AG04450 (cell line): ENCODE data around the gene OSBPL10. TPM values are rescaled to one million over a fixed set of nuclear protein-coding genes. Genes with fewer than 3 reads are reported as not detected.

Source experiments
- CTCF ChIA-PET: fragments of 300-600, 350-600 bp; formaldehyde crosslinking; extraction: SDS; loops from one replicate; lab custom pipeline; 2022; ENCODE audit warnings: antibody characterized with exemption, inconsistent platforms; lab: Charles Lee
- POLR2A ChIA-PET: fragments of 350-600 bp; formaldehyde crosslinking; extraction: SDS; loops from one replicate; lab custom pipeline; 2021; ENCODE audit warnings: antibody characterized with exemption, inconsistent platforms; lab: Yijun Ruan, JAX
- DNase-seq: peaks from one replicate; pipeline ENCODE4 v3.0.0-alpha.2; 2011; ENCODE audit warnings: low read depth, low spot score
- H3K27ac ChIP-seq: one replicate; pipeline ENCODE4 v1.5.1; 2012; ENCODE audit warnings: low read depth, low read length, control low read depth
- H3K27me3 ChIP-seq: one replicate; pipeline ENCODE4 v1.6.0; 2012; ENCODE audit warnings: low read length; ENCODE audit not compliant: control insufficient read depth, insufficient read depth
- H3K4me3 ChIP-seq: 2 replicates; pipeline ENCODE4 v1.5.1; 2011; ENCODE audit warnings: mild to moderate bottlenecking, low read depth, low read length, control low read depth
- H3K9me3 ChIP-seq: 2 replicates; pipeline ENCODE4 v1.5.1; 2012; ENCODE audit warnings: low read length; ENCODE audit not compliant: control insufficient read depth, insufficient read depth
- CTCF ChIP-seq: IDR thresholded peaks from 2 replicates; pipeline ENCODE4 v1.5.1; 2011; ENCODE audit warnings: low read depth, low read length, control low read depth, inconsistent platforms
- polyA plus RNA-seq: library from polyadenylated mRNA; depleted of rRNA; stranded (reverse); fragments of >200 nt; gene quantifications from 2 replicates; pipeline ENCODE4 v1.2.3, GENCODE V29; 2011

Gene OSBPL10
- polyA plus RNA-seq, 1 experiment, result 13.2 TPM

- no peak for DNase-seq
- H3K4me3 ChIP-seq, result no peak overlapping the region
- H3K9me3 ChIP-seq, result no peaks in the 10 kb centered on the region
- no peaks in the 10 kb centered on the region for H3K27me3 ChIP-seq
- H3K27ac ChIP-seq, result no peak overlapping the region
- ChIA-PET POLR2A (interaction anchor here (0.6 kb wide), 1 partner anchor 12 kb away, joined by 3 read pairs; no protein-coding TSS in a partner anchor), CTCF (no interaction called here)
- TF ChIP-seq CTCF, result no peak
These were observed 74.9 kb downstream of the OSBPL10 start for GRCh38 chr3:31906182-31906581.

- no peak overlapping the region for H3K27ac ChIP-seq
- CTCF ChIA-PET, result no interaction called here
- no peak overlapping the region for H3K4me3 ChIP-seq
- POLR2A ChIA-PET, result no interaction called here
- no peak for TF ChIP-seq CTCF
- H3K9me3 ChIP-seq, result no peaks in the 10 kb centered on the region
- H3K27me3 ChIP-seq, result no peaks in the 10 kb centered on the region
- DNase-seq, result no peak
These were observed 77.2 kb downstream of the OSBPL10 start for GRCh38 chr3:31903686-31904431.

- H3K27me3 ChIP-seq, result no peaks in the 10 kb centered on the region
- H3K4me3 ChIP-seq, result no peak overlapping the region
- H3K27ac ChIP-seq, result no peak overlapping the region
- no peak for DNase-seq
- CTCF ChIA-PET, result no interaction called here
- POLR2A ChIA-PET, result no interaction called here
- TF ChIP-seq CTCF, result no peak
- H3K9me3 ChIP-seq, result no peaks in the 10 kb centered on the region
These were observed 80.5 kb downstream of the OSBPL10 start for GRCh38 chr3:31900583-31900982.

- no peak for TF ChIP-seq CTCF
- Histone ChIP-seq H3K27ac (no peak overlapping the region), H3K4me3 (no peak overlapping the region), H3K9me3 (no peaks in the 10 kb centered on the region), H3K27me3 (no peaks in the 10 kb centered on the region)
- CTCF ChIA-PET, result no interaction called here
- no peak for DNase-seq
- POLR2A ChIA-PET, result no interaction called here
These were observed 84.2 kb downstream of the OSBPL10 start for GRCh38 chr3:31896648-31897433.

- ChIA-PET POLR2A (no interaction called here), CTCF (interaction anchor here (0.6 kb wide), 1 partner anchor 224 kb away, joined by 3 read pairs; no protein-coding TSS in a partner anchor)
- H3K4me3 ChIP-seq, result no peak overlapping the region
- H3K9me3 ChIP-seq, result no peaks in the 10 kb centered on the region
- H3K27me3 ChIP-seq, result no peaks in the 10 kb centered on the region
- TF ChIP-seq CTCF, result no peak
- no peak overlapping the region for H3K27ac ChIP-seq
- no peak for DNase-seq
These were observed 85.0 kb downstream of the OSBPL10 start for GRCh38 chr3:31896026-31896425.
